Activated CD8-positive, alpha-beta memory T cell treated with anti-CD3 and anti-CD28 coated beads for 48 hours (primary cell): ENCODE measurements around the gene PLCH1.

Experiments used
- DNase-seq, 3 experiments: peaks; one replicate each; pipeline ENCODE4 v3.0.0-alpha.2; 2020; ENCODE audit warnings: low read depth in 2 of 3, low spot score in 2 of 3

The PLCH1 gene

DNA sequence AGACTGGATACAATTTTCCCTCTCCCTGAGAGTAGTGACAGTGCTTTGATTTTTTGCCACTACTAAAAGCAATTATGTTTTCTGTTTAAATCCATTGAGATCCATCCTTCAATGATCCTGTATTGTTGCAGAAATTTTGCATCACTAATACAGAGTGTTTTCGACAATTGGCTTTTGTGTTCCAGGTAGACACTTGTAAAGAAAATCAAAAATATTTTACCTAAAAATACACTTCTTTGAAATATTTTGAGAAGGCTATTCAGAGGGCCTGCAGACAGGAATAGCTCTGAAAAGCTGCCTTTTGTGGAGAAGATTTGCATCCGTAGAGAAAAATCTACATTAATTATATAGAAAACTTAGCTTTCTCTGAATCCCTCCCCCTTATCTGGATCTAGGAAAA is 384.6 kb downstream of the PLCH1 start:
- no peak for DNase-seq

DNA sequence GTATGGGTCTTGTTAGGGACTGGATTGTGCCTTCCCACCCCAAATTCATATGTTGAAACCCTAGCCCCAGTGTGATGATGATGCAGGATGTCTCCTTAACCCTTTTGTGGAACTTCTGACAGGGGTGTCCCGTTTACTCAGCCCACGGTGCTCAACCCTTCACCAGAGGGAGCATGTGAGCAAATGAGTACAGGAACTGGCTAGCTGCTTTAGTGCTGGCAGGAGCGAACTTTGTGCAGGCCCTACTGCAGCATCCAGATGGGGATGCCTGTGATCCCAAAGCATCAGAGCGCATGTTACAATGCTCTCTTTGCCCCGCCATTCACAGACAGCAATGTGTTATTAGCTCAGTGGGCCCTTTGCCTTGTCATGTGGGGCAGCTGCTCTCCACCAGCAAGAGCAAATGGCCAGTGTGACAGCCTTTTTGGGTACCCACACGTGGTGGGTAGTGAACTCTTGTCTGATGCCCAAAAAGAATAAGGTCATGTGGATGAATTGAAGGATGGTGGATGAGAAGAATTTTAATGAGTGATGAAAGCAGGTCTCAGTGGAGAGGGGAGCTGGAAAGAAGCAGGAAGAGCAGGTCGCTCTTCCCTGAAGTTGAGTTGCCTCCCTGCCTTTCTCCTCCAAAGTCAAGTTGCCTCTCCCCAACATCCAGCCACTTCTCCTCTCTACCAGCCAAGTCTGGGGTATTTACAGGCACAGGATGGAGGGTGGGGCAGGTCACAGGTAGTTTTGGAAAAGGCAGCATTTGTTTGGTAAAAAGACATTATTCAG is 388.1 kb downstream of the PLCH1 start:
- no peak for DNase-seq

DNA sequence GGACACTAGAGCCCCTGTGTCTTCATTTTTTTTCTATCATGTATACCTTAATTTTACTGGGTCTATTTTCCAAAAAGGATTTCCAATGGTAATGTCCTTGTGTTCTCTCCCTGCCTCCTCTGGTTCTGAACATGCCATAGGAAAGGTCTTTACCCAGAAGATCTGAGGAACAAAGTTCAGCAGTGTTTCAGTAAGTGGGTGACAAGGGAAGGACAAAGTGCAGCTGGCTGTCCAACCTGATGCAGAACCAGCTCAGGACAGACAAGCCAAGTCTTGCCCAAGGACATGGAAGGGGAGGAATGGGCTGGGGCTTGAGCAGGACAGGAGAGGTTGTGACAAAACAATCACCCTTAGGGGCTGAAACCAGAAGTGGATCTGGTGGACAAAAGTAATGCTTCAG is 390.2 kb downstream of the PLCH1 start:
- DNase-seq, result no peak

DNA sequence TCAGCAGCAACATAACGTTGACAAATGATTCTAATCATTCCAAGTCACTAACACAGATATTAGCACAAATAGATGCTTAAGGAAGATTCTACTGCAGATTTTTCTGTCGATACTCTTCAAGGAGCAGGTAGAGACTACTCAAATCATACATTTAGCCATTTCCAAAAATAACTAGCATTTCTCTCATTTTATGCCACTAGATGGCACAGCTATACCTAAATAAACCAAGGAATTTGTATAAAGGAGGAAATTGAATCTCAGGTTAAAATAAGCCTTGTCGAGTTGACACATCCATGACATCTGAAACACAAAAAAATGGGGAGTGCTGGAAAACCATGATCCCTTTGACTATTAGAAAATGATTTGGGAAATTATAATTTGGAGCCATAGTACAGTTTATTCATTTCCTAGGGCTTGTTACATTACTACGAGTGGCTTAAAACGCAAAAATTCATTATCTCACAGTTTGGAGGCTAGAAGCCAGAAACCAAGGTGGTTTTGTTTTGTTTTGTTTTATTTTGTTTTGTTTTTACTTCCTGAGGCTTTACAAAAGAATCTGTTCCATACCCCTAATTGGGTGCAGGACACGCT is 391.9 kb downstream of the PLCH1 start:
- DNase-seq, result no peak

DNA sequence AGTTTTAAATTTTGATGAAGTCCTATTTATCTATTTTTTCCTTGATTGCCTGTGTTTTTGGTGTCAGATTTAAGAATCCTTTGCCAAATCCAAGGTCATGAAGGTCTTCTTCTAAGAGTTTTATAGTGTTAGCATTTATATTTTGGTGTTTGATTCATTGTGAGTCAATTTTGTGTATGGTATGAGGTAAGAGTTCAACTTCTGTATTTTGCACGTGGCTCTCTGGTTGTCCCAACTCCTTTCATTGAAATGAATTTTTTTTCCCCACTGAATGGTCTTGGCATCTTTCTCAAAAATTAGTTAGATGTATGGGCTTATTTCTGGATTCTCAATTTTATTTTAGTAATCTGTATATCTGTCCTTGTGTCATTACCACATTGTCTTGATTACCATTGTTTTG is 394.3 kb downstream of the PLCH1 start:
- DNase-seq, result no peak

DNA sequence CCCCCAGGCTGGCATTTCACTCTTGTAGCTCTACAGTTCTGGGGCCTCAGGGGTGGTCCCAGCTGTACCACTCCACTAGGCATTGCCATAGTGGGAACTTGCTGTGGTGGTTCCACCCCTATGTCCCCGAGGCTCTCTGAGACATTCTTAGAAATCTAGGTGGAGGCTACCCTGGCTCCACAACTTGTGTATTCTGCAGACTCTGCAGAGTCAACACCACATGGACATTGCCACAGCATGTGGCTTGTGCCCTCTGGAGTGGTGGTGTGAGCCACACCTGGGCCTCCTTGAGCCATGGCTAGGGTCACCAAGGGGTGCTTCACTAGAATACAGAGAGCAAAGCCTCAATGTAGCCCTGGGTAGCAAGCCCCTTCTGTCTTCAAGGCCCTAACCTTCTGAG is 397.0 kb downstream of the PLCH1 start:
- DNase-seq, result no peak

DNA sequence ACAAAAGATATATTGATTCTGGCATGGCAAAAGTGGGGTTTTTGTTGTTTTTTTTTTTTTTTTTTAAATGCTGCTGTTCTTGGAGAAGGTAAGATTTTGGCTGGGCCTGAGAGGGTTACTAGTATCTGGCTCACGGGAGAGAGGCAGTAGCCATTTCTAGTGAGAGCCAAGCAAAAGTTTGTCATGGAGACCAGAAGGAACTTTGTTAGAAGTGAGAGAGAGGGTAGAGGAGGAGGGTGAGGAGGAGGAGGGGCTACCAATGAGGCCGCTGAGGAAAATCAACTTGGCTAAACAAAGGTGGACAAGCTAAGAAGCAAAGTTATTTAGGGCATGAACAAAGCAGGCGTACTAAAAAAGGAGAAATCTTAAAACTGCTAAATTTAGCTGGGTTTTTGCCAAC is 402.5 kb downstream of the PLCH1 start:
- no peak for DNase-seq

DNA sequence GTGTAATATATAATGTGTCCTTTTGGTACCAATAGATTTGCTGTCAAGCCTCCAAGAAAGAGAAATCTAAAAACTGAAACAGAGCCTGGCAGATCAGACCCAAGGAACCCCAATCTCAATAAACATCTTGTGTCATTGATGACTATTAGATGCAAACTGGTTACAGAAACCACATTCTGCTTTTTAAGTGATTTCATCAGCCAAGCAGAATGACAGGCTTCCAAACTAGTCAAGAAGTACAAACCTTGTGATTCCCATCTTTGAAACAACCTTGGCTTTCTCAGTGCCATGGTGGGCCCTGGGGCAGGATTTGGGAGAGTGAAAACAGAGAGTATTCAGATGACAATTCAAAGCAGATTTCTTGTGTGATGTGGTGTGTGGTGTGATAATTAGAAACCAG is 405.8 kb downstream of the PLCH1 start:
- DNase-seq, result no peak

DNA sequence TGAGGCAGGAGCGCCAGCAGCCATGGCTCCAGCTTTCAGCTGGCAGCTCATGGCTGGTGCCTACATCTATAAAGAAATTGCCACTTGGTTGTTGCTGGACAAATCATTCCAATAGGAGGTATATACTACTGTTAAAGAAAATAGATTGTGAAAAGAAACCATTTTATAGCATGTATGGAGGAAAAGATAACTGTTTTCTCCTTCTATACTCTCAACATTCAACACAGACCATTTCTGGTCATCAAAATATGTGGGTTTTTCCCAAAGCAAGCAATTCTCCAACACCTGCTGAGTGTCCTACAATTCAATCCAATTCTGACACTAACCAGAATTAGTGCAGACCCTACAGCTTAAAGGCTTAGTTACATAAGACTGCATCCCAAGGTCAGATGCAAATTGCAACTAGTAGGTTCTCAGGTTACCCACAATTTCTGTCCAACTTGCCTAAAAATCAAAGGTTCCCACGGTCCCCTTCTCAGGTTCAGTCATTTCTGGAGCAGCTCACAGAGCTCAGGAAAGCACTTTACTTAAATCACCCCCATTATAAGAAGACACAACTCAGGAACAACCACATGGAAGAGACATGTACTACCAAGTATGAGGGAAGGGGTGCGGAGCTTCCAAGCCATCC is 409.0 kb downstream of the PLCH1 start:
- no peak for DNase-seq

DNA sequence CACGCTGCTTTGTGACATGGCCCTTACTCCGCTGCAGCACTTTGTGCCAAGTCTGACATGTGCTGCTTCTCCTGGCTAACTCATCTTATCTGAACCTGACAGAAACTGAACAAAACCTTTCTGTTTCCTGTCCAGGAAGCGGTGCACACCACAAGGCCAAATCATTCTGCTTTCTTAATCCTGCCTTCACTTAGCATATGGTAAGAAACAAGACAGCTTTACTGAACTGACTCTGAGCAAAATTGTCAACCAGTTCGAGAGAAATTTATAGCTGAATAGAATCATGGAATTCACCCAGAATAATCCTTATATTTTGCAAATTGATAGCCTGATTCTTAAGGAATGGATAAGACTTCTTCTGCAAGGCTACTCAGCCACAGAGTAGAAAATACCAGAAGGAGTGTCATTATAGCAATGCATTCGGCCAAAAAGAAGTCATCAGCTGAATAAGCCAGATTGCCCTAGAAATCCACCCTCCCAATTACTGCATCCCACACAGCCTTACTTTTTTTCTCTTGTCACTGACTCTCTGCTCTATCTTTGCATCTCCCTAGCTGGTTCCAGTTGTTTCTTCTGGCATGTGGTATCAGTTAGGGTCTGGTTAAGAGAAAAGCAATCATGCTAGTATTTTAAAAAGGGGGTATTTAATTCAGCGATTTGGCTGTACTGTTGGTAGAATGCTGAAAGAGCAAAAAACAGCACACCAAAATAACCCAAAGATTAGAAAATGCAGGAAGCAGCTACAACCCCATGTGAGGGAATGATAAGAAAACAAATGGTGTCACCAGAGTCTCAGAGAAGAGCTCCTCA is 409.8 kb downstream of the PLCH1 start:
- DNase-seq, result no peak

DNA sequence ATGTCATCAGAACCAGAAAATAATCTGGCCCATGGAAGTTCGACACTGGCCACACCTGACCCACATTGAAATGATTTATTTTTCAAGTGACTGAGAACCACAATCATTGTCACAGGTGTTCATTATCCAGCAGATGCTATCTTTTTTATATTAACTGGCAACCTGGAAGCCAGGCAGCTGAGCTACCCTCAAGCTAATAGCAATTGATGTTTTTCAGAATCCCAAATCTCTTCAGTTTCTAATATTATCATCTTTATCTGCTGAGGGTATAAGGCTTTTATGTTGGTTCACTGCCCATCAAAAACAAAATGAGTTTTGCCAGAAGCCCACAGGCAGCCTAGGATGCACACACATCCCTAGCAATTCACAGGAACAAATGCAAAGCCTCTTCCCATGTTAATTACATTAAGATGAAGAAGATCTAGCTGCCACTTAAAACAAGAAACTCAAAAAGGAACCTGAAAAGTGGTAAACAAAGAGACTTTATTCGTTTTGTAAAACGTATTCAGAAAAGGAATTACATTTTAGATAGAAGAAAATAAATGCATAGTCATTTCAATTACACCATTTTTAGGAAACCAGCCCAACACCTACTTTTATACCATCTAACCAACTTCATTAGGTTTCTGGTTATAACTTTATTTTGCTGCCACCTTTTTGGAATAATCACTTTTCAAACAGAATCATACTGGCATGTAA is 410.5 kb downstream of the PLCH1 start:
- DNase-seq, result no peak

DNA sequence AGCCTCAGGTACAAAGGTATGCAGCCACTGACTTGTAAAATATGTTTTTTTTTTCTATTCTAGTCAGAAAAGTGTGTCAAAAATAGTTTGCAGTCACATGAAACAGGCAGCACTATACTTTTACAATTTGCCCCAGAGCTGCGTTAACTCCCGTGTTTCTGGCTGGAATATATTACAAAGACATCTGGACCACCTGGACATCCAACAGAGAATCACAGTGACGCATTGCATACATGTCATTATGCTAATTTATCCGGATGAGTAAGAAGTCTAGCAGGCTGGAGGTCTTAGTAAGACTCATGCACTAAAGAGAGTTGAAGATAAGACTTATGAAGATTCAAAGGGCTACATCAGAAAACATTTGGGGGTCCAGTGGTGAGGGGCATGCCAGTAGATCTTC is 412.2 kb downstream of the PLCH1 start:
- DNase-seq, result no peak

DNA sequence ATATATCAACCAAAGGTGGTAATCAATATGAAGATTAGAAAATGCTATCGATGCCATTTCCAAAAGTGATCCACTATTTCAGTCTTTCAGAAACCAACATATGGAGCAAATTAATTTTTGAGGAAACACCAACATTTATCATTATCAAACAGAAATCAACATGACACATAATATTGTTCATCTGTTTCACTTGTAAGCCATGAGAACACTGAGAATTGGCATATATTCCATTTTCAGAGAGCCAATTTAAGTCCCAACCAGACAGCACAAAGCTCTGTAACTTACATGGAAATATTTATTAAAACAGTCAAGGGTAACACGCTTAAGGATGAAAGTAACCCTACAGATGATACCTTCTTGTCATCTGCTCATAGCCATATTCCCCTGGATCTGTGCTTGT is 413.8 kb downstream of the PLCH1 start:
- no peak for DNase-seq

DNA sequence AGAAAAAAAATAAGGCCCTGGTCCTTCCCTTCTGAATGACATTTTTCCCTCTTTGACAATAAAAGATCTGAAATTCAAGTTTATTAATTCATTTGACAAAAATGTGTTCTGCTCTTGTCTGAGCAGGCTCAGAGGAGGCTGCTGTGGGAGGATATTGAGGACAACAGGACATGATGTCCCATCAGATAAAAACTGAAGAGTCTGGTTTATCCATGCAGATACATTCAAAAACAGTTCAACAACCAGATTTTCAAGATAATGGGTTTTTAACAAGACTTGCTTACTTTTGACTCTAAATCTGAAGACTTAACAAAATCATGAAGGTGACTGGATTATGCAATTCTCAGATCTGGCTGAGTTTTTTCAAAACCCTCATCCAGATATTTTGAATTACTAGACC is 414.5 kb downstream of the PLCH1 start:
- DNase-seq, result no peak

DNA sequence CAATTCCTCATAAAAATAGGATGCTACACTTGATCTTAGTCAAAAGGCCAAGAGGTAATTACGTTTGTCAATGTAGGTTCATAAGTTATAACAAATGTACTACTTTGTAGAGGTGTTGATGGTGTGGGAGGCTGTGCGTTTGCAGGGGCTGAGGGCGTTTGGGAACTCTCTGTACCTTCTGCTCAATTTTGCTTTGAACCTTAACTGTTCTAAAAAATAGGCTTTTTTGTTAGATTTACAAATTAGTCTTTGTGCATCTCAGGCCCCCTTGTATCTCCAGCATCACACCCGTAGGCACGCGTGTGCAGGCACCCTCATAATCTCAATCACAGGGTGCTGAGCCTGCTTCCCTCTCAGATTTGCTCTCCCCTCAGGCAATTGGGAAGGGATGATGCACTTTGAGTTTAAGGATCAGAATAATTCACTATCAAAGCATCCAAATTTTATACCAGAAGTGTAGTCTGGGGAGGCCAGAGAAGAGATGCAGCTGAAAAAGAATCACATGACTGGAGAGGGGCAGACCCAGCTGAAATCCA is 415.3 kb downstream of the PLCH1 start:
- no peak for DNase-seq

DNA sequence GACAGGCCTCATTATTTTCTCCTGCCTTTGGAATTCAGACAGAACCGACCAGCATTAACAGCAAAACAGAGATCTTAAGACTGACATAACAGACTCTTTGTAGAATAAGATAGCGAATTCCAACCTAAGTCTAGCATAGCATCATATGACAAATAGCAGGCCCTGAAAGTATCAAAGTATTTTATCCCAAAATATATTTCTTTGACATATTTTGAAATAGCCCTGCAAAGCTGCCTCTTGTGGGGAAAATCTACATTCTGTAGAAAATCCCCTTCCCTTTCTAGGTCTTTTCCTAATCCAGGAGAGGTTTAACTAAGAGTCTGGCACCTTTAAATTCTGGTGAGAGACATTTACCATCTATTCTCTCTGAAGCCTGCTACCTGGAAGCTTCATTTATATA is 417.0 kb downstream of the PLCH1 start:
- DNase-seq, result no peak

DNA sequence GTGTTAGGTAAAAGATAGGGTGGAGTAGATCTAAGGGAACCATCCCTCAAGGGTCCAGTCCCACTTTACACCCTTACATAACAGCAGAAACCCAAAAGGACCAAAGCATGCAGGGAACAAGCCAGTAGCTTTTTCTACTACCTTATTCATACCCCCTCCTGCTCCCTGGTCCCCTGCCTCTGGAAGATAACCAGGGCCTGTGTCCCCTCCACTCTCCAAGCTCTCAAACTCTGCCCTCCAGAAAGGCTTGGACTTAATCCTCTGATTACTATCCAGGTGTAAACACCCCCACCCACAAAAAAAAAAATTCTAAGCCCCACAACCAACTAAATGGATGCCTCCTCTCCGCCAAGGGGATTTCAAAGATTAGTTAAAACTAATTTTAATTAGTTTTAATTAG is 417.4 kb downstream of the PLCH1 start:
- DNase-seq, result no peak

DNA sequence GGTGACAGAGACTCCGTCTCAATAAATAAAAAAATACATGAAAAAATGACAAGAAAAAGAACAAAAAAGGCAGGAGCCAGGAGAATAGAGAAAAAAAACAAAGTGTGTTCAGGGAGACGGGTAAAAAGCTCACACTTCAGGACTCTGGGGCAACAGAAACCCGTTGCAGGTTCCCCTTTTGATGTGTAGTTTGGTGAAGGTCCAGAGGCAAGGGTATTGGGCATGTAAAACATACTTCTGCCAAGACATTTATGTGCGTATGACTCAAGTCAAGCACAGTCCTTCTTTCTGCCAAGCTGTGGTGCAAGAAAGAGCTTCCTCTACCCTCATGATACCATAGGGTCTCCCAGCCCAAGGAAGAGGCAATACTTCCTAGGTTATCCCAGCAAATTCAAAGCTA is 418.0 kb downstream of the PLCH1 start:
- DNase-seq, result no peak

DNA sequence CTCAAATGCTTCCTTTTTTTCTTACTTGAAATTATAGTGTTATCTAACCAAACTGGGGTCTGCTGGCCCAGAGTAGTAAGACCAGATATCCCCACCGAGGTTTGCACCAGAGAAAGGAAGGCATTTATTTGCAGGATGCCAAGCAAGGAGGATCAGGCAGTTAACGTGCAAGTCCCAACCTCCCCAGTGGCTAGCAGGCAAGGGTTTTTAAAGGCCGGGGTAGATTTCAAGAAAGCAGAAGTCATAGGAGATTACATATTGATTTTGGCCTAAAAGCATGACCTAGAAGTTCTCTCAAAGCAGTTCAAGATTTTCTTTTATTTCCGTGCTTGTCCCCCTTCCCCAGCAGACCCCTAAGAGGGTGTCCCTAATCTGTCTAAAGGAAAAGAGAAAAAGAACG is 418.6 kb downstream of the PLCH1 start:
- DNase-seq, result no peak
